Suprapubic skin (tissue), 3 donors: ENCODE measurements around the gene COL26A1.

ENCODE experiments used
- EP300 ChIP-seq: sonication (generic); formaldehyde crosslinking; IDR thresholded peaks from one replicate; pipeline ENCODE4 v1.6.1; 2017; ENCODE audit warnings: antibody characterized with exemption
- POLR2A ChIP-seq, 2 donors: fragments of 450-650 bp; IDR thresholded peaks; one replicate each; pipeline ENCODE4 v1.6.1; 2017; ENCODE audit warnings: antibody characterized with exemption in 2 of 2, mild to moderate bottlenecking in 2 of 2, moderate library complexity in 2 of 2
- TF ChIP-seq, protein P1 (sequence below), 2 donors: fragments of 200-600 bp in 1 of 2; fragments of 450-650 bp in 1 of 2; sonication (generic) in 1 of 2; IDR thresholded peaks; one replicate each; pipeline ENCODE4 v1.5.1; 2016 to 2019; ENCODE audit warnings: antibody characterized with exemption in 2 of 2, mild to moderate bottlenecking in 1 of 2, moderate library complexity in 1 of 2

DNA sequence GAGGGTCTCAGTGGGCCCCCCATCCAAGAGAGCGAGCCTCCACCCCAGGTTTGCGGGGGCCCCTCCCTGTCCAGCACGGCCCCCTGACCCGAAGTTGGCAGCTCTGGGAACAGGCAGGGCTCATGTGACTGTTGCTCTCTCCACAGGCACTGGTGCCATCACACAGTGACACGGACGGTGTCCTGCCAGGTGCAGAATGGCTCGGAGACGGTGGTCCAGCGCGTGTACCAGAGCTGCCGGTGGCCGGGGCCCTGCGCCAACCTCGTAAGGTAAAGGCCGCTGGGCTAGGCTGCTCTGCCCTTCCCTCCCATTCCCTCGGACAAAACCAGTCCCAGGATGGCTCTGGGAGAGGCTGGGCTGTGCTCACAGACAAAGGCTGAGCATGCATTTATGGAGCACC is 57.2 kb downstream of the COL26A1 start:
- TF ChIP-seq EP300, result no peak
- TF ChIP-seq, protein P1, sequence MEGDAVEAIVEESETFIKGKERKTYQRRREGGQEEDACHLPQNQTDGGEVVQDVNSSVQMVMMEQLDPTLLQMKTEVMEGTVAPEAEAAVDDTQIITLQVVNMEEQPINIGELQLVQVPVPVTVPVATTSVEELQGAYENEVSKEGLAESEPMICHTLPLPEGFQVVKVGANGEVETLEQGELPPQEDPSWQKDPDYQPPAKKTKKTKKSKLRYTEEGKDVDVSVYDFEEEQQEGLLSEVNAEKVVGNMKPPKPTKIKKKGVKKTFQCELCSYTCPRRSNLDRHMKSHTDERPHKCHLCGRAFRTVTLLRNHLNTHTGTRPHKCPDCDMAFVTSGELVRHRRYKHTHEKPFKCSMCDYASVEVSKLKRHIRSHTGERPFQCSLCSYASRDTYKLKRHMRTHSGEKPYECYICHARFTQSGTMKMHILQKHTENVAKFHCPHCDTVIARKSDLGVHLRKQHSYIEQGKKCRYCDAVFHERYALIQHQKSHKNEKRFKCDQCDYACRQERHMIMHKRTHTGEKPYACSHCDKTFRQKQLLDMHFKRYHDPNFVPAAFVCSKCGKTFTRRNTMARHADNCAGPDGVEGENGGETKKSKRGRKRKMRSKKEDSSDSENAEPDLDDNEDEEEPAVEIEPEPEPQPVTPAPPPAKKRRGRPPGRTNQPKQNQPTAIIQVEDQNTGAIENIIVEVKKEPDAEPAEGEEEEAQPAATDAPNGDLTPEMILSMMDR (IDR thresholded peaks at IDR 0.05), result no peak
- TF ChIP-seq POLR2A (IDR thresholded peaks at IDR 0.05), result no peak
